Right hindlimb (tissue), 1 donor: ENCODE results near the gene WDHD1.
"Not testable (repeated sequence)": the region's sequence is repeated elsewhere in the genome, so short reads cannot be mapped to it uniquely, and the experiment has no call there.

Experiments
- DNase-seq: peaks from one replicate; pipeline ENCODE4 v3.0.0-alpha.2; 2018

Gene WDHD1

GRCh38 chr14:54947230-54947629, 79.7 kb downstream of the WDHD1 start:
- no peak for DNase-seq

GRCh38 chr14:54946500-54946899, 80.4 kb downstream of the WDHD1 start:
- DNase-seq, result no peak

GRCh38 chr14:54944737-54945391, 82.0 kb downstream of the WDHD1 start:
- DNase-seq, result no peak

- DNase-seq, result no peak
These were observed 84.0 kb downstream of the WDHD1 start for GRCh38 chr14:54942913-54943312.

- DNase-seq, result no peak
These were observed 90.1 kb downstream of the WDHD1 start for GRCh38 chr14:54936816-54937215.

- DNase-seq, result no peak
These were observed 90.9 kb downstream of the WDHD1 start for GRCh38 chr14:54935958-54936357.

- DNase-seq, result no peak
These were observed 91.8 kb downstream of the WDHD1 start for GRCh38 chr14:54935100-54935499.

GRCh38 chr14:54933006-54933405, 93.9 kb downstream of the WDHD1 start:
- no peak for DNase-seq

- no peak for DNase-seq
These were observed 95.1 kb downstream of the WDHD1 start for GRCh38 chr14:54931598-54932340.

- no peak for DNase-seq
These were observed 95.8 kb downstream of the WDHD1 start for GRCh38 chr14:54931101-54931500.

- DNase-seq, result no peak
These were observed 97.3 kb downstream of the WDHD1 start for GRCh38 chr14:54929556-54929955.

GRCh38 chr14:54928216-54928615, 98.7 kb downstream of the WDHD1 start:
- DNase-seq, result no peak

- DNase-seq, result no peak
These were observed 99.3 kb downstream of the WDHD1 start for GRCh38 chr14:54927551-54927950.

GRCh38 chr14:54926570-54926969, 100.3 kb downstream of the WDHD1 start:
- DNase-seq, result not testable (repeated sequence)

- no peak for DNase-seq
These were observed 104.3 kb downstream of the WDHD1 start for GRCh38 chr14:54922598-54922997.

GRCh38 chr14:54920052-54920451, 106.8 kb downstream of the WDHD1 start:
- no peak for DNase-seq

GRCh38 chr14:54919330-54919729, 107.6 kb downstream of the WDHD1 start:
- DNase-seq, result no peak

GRCh38 chr14:54918427-54918826, 108.5 kb downstream of the WDHD1 start:
- no peak for DNase-seq

- DNase-seq, result no peak
These were observed 110.8 kb downstream of the WDHD1 start for GRCh38 chr14:54916101-54916500.

- no peak for DNase-seq
These were observed 116.9 kb downstream of the WDHD1 start for GRCh38 chr14:54909817-54910558.

GRCh38 chr14:54908973-54909372, 117.9 kb downstream of the WDHD1 start:
- DNase-seq, result not testable (repeated sequence)

GRCh38 chr14:54908190-54908589, 118.7 kb downstream of the WDHD1 start:
- no peak for DNase-seq

GRCh38 chr14:54906075-54906474, 120.8 kb downstream of the WDHD1 start:
- DNase-seq, result no peak
